HepG2 (cell line): ENCODE measurements around the gene TBX6. TPM values are rescaled to one million over a fixed set of nuclear protein-coding genes. Genes with fewer than 3 reads are reported as not detected.
A peak's percentile ranks its signal among the peaks of the same experiment; 100 is the strongest.

Experiments
- ARNT ChIP-seq: fragments of 450-650 bp; IDR thresholded peaks from 2 replicates; pipeline ENCODE4 v1.6.1; 2017
- BATF2 ChIP-seq: sonication (generic); formaldehyde crosslinking; IDR thresholded peaks from 2 replicates; pipeline ENCODE4 v1.8.0; 2022; ENCODE audit warnings: mild to moderate bottlenecking, missing genetic modification reagents, moderate library complexity
- BRF2 ChIP-seq: sonication (generic); formaldehyde crosslinking; IDR thresholded peaks from 2 replicates; pipeline ENCODE4 v1.8.1; 2022; ENCODE audit warnings: mild to moderate bottlenecking, missing genetic modification reagents
- CBX2 ChIP-seq, 2 experiments: fragments of 200-600 bp in 1 of 2; sonication (generic); formaldehyde crosslinking in 1 of 2; IDR thresholded peaks; 2 replicates each; pipeline versions ENCODE4 v1.7.0 to v1.8.1; 2018 to 2022; ENCODE audit warnings: low read depth in 2 of 2, low read length in 1 of 2, mild to moderate bottlenecking in 1 of 2, missing genetic modification reagents in 1 of 2
- CCAR2 ChIP-seq: fragments of 200-400 bp; formaldehyde crosslinking; optimal IDR thresholded peaks from 2 replicates; pipeline ENCODE3; 2018; ENCODE audit warnings: low read depth, mild to moderate bottlenecking, low read length, moderate library complexity
- CSRNP2 ChIP-seq: sonication (generic); formaldehyde crosslinking; conservative IDR thresholded peaks from 2 replicates; pipeline ENCODE4 v1.8.0; 2022; ENCODE audit warnings: low read depth, missing genetic modification reagents
- DRAP1 ChIP-seq: IDR thresholded peaks from 2 replicates; pipeline ENCODE4 v1.6.1; 2016; ENCODE audit warnings: missing genetic modification reagents, missing compliant biosample characterization
- ETV5 ChIP-seq: IDR thresholded peaks from 2 replicates; pipeline ENCODE4 v1.6.1; 2018; ENCODE audit warnings: missing biosample characterization, missing genetic modification reagents, inconsistent platforms, borderline replicate concordance
- NFKBIZ ChIP-seq: IDR thresholded peaks from 2 replicates; pipeline ENCODE4 v1.6.1; 2018; ENCODE audit warnings: missing genetic modification reagents, missing compliant biosample characterization
- SMARCE1 ChIP-seq: fragments of 450-650 bp; IDR thresholded peaks from 2 replicates; pipeline ENCODE4 v1.6.1; 2017; ENCODE audit warnings: borderline replicate concordance
- SNAPC4 ChIP-seq: sonication (generic); formaldehyde crosslinking; IDR thresholded peaks from 2 replicates; pipeline ENCODE4 v1.4.0; 2020; ENCODE audit warnings: mild to moderate bottlenecking, missing genetic modification reagents
- STAT5B ChIP-seq: sonication (generic); formaldehyde crosslinking; IDR thresholded peaks from 2 replicates; pipeline ENCODE4 v1.4.0; 2020; ENCODE audit warnings: missing genetic modification reagents
- TOPORS ChIP-seq: sonication (generic); formaldehyde crosslinking; IDR thresholded peaks from 2 replicates; pipeline ENCODE4 v1.8.0; 2023; ENCODE audit warnings: mild to moderate bottlenecking, missing genetic modification reagents
- ZKSCAN8 ChIP-seq: IDR thresholded peaks from 2 replicates; pipeline ENCODE4 v1.6.1; 2016; ENCODE audit warnings: borderline replicate concordance, missing genetic modification reagents, missing compliant biosample characterization
- ZMYM4 ChIP-seq: sonication (generic); formaldehyde crosslinking; IDR thresholded peaks from 2 replicates; pipeline ENCODE4 v1.8.1; 2023; ENCODE audit warnings: mild to moderate bottlenecking, missing genetic modification reagents
- ZNF790 ChIP-seq: sonication (generic); formaldehyde crosslinking; IDR thresholded peaks from 2 replicates; pipeline ENCODE4 v1.8.0; 2022; ENCODE audit warnings: missing genetic modification reagents, mild to moderate bottlenecking, borderline replicate concordance
- ZNF800 ChIP-seq: sonication (generic); formaldehyde crosslinking; IDR thresholded peaks from 2 replicates; pipeline ENCODE4 v1.4.0; 2020; ENCODE audit warnings: missing genetic modification reagents
- ZSCAN30 ChIP-seq: sonication (generic); formaldehyde crosslinking; IDR thresholded peaks from 2 replicates; pipeline ENCODE4 v1.5.0; 2020; ENCODE audit warnings: mild to moderate bottlenecking, missing genetic modification reagents
- polyA plus RNA-seq, 8 experiments: library from polyadenylated mRNA; depleted of rRNA in 3 of 8; stranded (reverse) in 7 of 8; unstranded in 1 of 8; fragments of >200 nt; fragmentation: Illumina TruSeq in 4 of 8; extraction: Trizol in 4 of 8; gene quantifications; 2 replicates each; pipeline versions ENCODE4 v1.2.1 to v1.2.3, GENCODE V29; 2011 to 2016; ENCODE audit warnings: low read depth in 4 of 8, missing spikeins in 1 of 8, mixed read lengths in 1 of 8; ENCODE audit not compliant: insufficient read depth in 1 of 8
- total RNA-seq, 5 experiments: library from RNA; depleted of rRNA; stranded (reverse); fragments of >200 nt; fragmentation: Illumina TruSeq; extraction: Trizol; gene quantifications; 2 replicates each; pipeline ENCODE4 v1.2.3, GENCODE V29; 2016; ENCODE audit warnings: low read depth in 1 of 5

TBX6 gene
- total and polyA plus RNA-seq, 2 of the 13 experiments (the other 11 are each of a cell fraction or from before 2014, with no cell fraction given) = 0.24 to 0.42 TPM

- TF ChIP-seq SNAPC4 (CRISPR knock-in tag) = no peak
- TF ChIP-seq ZKSCAN8 (CRISPR knock-in tag) = peak; percentile 70; the same call in 1 of the 2 replicates
- TF ChIP-seq BATF2 (CRISPR knock-in tag) = peak; percentile 94; the same call in 1 of the 2 replicates
- TF ChIP-seq CBX2 (IDR thresholded peaks at IDR 0.05; ENCODE audit: low read depth, low read length) = no peak
- TF ChIP-seq CBX2 (CRISPR knock-in tag; IDR thresholded peaks at IDR 0.05; ENCODE audit: low read depth) = peak; percentile 87; the same call in 1 of the 2 replicates
- peak; percentile 80 for TF ChIP-seq ETV5 (CRISPR knock-in tag)
- no peak for TF ChIP-seq ARNT
- peak; percentile 95 for TF ChIP-seq TOPORS (CRISPR knock-in tag)
- TF ChIP-seq STAT5B (CRISPR knock-in tag) = peak; percentile 94
- peak; percentile 50; the same call in 1 of the 2 replicates for TF ChIP-seq DRAP1 (CRISPR knock-in tag)
- peak; percentile 97 for TF ChIP-seq BRF2 (CRISPR knock-in tag)
- no peak for TF ChIP-seq SMARCE1
- peak; percentile 86; the same call in 1 of the 2 replicates for TF ChIP-seq ZNF790 (CRISPR knock-in tag)
- TF ChIP-seq CCAR2 = no peak
- peak; percentile 93 for TF ChIP-seq ZMYM4 (CRISPR knock-in tag)
- peak; percentile 93; the same call in 1 of the 2 replicates for TF ChIP-seq CSRNP2 (CRISPR knock-in tag)
- TF ChIP-seq NFKBIZ (CRISPR knock-in tag) = no peak
- TF ChIP-seq ZSCAN30 = peak; percentile 94; the same call in 1 of the 2 replicates
- TF ChIP-seq ZNF800 (CRISPR knock-in tag) = peak; percentile 85; the same call in 1 of the 2 replicates
Measured at GRCh38 chr16:30052671-30053372, 38.9 kb downstream of the TBX6 start (continued).
